Right lobe of liver (tissue), 4 donors: ENCODE data around the gene FAM53A.

ENCODE experiments used
- CTCF ChIP-seq, 4 donors: fragments of 200-600 bp in 3 of 4; fragments of 450-650 bp in 1 of 4; IDR thresholded peaks; one replicate each; pipeline versions ENCODE4 v1.5.1 to v1.8.0; 2016 to 2022; ENCODE audit warnings: antibody characterized with exemption in 4 of 4, mild to moderate bottlenecking in 2 of 4
- POLR2A ChIP-seq: fragments of 450-650 bp; IDR thresholded peaks from one replicate; pipeline ENCODE4 v1.6.1; 2017; ENCODE audit warnings: antibody characterized with exemption, mild to moderate bottlenecking
- donor health status: DM: no; HTN: no; CAD: no.
- donor health status: DM: no; HTN: no; CAD: no.
- donor health status: DM: no; HTN: yes; CAD: no.

DNA sequence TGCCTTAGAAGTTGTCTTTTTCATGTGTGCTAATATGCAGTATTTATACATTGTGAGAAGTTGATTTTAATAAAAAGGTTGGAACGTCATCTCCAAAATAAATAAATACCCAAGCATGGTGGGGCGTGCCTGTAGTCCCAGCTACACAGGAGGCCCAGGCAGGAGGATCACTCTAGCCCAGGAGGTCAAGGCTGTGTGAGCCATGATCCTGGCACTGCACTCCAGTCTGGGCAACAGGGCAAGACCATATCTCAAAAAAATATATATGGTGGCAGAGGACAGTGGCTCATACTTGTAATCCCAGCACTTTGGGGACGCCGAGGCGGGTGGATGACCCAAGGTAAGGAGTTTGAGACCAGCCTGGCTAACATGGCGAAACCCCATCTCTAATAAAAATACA, 21.6 kb upstream of the FAM53A start:
- TF ChIP-seq CTCF (IDR thresholded peaks at IDR 0.05) (no peak), POLR2A (no peak)
